ENCODE measurements around the gene GPC2.

DNA sequence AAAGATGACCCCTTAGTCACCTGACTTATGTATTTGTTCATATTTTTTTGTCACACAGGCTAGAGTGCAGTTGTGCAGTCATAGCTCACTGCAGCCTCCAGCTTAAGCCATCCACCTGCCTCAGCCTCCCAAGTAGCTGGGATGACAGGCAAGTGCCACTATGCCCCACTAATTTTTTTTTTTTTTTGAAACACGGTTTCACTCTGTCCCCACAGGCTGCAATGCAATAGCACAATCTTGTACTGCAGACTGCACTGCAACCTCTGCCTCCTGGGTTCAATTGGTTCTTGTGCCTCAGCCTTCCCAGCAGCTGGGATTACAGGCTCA, 48.6 kb downstream of the GPC2 start:
- TF ChIP-seq POLR2A (IDR thresholded peaks at IDR 0.05; ENCODE audit: low read depth, low read length) (no peak), POLR2AphosphoS5 (IDR thresholded peaks at IDR 0.05; ENCODE audit: low read depth, low read length) (no peak), TAF1 (IDR thresholded peaks at IDR 0.05; ENCODE audit: low read depth, low read length) (no peak), SPI1 (IDR thresholded peaks at IDR 0.05; ENCODE audit: low read depth, low read length) (no peak)
